Measurements from ENCODE around the gene RABGAP1L.
"Not testable (repeated sequence)": the region's sequence is repeated elsewhere in the genome, so short reads cannot be mapped to it uniquely, and the experiment has no call there.

Gene RABGAP1L

GRCh38 chr1:174815036-174815435, 655.7 kb downstream of the RABGAP1L start:
- no peak for DNase-seq (ENCODE audit: low read depth)

DNA sequence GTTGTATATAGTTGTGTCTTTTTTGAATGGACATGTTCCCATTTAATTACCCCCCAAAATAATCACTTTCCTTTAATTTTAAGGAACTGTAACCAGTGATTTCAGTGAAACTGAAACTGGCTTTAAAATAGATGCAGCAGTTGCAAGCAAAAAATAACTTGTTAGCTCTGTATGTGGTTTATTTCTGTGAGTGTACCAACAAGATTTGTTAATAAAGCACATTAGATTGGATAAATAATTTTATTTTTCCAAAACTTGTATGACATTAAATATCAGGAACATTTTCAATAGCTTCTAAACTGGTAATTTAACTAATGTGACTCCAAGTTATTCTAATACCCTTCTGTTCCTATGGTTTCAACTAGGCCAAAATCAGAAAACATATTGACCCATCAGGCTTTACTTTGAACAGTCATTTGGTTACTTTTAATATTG, 656.2 kb downstream of the RABGAP1L start:
- DNase-seq (ENCODE audit: low read depth) = no peak

GRCh38 chr1:174816621-174817020, 657.3 kb downstream of the RABGAP1L start:
- not testable (repeated sequence) for DNase-seq (ENCODE audit: low read depth)

GRCh38 chr1:174818014-174818616, 658.8 kb downstream of the RABGAP1L start:
- DNase-seq (ENCODE audit: low read depth) = no peak

DNA sequence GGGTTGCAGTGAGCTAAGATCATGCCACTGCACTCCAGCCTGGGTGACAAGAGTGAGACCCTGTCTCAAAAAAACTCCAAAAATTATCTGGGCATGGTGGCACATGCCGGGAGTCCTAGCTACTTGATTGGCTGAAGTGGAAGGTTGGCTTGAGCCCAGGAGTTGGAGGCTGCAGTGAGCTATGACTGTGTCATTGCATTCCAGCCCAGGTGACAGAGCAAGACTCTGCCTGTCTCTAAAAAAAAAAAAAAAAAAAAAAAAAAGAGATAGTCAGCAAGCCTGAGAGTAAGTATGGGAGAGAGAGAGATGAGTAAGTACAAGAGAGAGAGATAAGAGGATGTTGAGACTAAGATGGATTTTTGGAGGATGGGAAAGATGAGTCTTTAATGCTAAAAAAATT, 659.6 kb downstream of the RABGAP1L start:
- no peak for DNase-seq (ENCODE audit: low read depth)

DNA sequence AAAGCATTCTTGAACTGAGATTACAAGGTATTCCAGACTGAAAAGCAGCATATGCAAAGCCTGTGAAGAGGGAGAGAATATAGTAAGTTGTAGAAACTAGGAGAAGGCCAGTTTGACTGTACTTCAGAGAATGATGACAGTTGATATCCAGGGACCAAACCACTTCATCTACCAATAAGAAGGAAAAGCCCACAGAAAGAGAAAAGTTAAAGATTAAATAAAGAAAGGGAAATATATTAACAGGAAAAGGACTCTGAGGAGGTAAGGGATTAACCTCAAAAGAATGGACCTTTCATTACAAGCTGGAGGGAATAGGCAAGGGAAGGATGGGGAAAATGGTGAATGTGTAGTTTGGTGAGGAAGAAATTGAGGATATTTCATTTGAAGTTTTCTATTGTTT, 660.3 kb downstream of the RABGAP1L start:
- no peak for DNase-seq (ENCODE audit: low read depth)

- DNase-seq (ENCODE audit: low read depth) = no peak
Observed at GRCh38 chr1:174825127-174825526, 665.8 kb downstream of the RABGAP1L start.

DNA sequence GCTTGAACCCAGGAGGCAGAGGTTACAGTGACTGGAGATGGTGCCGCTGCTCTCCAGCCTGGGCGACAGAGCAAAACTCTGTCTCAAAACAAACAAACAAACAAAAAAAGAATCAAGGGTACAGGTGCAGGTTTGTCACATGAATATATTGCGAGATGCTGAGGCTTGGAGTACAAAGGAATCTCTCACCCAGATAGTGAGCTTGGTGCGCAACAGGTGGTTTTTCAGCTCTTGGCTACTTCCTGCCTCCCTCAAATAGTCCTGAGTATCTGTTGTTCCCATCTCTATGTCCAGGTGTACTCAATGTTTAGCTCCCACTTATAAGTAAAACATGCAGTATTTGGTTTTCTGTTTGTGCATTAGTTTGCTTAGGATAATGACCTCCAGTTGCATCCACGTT, 666.5 kb downstream of the RABGAP1L start:
- no peak for DNase-seq (ENCODE audit: low read depth)

- DNase-seq (ENCODE audit: low read depth) = no peak
Observed at GRCh38 chr1:174828264-174828663, 668.9 kb downstream of the RABGAP1L start.

GRCh38 chr1:174829990-174830389, 670.7 kb downstream of the RABGAP1L start:
- DNase-seq (ENCODE audit: low read depth) = no peak

- DNase-seq (ENCODE audit: low read depth) = no peak
Observed at GRCh38 chr1:174836543-174836942, 677.2 kb downstream of the RABGAP1L start.

DNA sequence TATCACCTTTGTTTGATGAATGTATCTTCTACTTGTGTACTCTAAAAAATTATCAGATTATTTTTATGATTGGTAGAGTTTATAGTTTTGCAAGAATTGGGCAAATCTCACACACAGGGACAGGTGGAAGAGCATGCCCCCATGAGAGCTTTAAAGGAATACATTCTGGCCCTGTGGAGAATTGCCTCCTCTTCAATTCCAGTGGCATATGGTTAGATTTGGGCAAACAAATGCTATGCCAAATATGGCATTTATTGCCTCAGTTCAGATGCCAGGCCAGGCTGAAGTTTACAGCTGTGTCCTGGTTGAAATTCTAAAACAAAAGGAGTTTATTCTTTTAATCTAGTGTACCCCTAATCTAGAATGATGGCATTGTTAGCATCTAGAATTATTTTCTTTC, 678.1 kb downstream of the RABGAP1L start:
- DNase-seq (ENCODE audit: low read depth) = no peak

DNA sequence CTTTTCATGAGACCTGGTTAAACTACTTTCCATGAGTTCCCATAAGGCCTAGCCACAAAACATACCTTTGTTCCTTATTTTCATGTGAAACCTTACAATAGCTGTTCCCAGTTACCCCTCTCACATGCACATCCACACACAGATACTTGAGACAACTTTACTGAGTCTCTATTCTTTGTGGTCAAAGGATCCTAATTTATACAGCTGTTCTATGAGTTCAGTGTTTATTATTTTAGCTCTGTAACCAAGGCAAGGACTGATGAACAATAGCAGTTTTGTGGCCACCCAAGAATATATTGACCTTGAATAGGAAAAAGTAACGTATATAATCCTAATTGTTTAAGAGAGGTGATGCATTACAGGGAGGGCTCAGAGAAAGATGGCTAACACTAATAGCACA, 679.9 kb downstream of the RABGAP1L start:
- DNase-seq (ENCODE audit: low read depth) = no peak

- no peak for DNase-seq (ENCODE audit: low read depth)
Observed at GRCh38 chr1:174841747-174842146, 682.4 kb downstream of the RABGAP1L start.

DNA sequence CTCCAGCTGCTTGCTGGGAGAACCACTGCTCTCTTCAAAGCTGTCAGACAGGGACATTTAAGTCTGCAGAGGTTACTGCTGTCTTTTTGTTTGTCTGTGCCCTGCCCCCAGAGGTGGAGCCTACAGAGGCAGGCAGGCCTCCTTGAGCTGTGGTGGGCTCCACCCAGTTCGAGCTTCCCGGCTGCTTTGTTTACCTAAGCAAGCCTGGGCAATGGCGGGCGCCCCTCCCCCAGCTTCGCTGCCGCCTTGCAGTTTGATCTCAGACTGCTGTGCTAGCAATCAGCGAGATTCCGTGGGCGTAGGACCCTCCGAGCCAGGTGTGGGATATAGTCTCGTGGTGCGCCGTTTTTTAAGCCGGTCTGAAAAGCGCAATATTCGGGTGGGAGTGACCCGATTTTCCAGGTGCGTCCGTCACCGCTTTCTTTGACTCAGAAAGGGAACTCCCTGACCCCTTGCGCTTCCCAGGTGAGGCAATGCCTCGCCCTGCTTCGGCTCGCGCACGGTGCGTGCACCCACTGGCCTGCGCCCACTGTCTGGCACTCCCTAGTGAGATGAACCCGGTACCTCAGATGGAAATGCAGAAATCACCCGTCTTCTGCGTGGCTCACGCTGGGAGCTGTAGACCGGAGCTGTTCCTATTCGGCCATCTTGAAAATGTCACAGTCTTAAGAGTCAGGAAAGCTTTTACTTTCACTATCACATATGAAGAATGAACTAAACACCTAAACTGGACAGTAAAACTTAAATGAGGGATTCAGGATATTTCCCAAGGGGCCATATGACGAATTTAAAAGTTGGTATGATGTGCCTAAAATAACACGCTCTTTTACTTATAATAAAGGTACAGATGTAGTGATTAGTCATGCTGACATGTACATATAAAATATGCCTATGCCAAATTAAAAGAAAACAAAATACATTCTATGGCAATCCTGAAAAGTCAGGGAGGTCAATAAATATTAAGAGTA, 689.6 kb downstream of the RABGAP1L start:
- not testable (repeated sequence) for DNase-seq (ENCODE audit: low read depth)

DNA sequence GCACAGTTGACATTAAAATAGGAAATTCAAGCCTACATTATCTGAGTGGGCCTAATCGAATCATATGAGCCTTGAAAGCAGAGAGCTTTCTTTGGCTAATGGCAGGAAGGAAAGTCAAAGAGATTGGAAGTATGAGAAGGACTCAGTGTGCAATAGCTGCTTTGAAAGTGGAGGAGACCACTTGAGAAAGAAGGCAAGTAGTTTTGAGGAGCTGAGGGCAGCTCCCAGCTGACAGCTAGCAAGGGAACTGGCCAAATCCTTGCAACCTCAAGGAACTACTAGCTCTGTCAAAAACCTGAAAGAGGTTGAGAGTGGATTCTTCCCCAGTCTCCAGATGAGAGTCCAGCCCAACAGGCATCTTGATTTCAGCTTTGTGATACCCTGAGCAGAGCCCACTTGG, 691.4 kb downstream of the RABGAP1L start:
- DNase-seq (ENCODE audit: low read depth) = no peak

DNA sequence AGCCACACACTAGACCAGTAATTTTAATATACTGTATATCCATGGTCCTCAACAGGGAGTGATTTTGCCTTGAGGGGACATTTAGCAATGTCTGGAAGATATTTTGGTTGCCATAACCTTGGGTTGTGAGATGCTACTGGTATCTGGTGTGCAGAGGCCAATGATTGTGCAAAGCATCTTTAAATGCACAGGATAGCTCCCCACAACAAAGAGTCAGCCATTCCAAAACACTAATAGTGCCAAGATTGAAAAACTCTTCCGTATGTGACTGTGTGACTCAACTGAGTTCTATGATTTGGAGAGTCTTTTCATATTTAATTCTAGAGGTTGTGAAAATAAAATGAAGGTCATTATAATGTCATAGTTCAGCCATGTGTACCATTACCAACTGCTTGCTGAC, 699.0 kb downstream of the RABGAP1L start:
- DNase-seq (ENCODE audit: low read depth) = peak; percentile 10

- DNase-seq (ENCODE audit: low read depth) = no peak
Observed at GRCh38 chr1:174870319-174870718, 711.0 kb downstream of the RABGAP1L start.

DNA sequence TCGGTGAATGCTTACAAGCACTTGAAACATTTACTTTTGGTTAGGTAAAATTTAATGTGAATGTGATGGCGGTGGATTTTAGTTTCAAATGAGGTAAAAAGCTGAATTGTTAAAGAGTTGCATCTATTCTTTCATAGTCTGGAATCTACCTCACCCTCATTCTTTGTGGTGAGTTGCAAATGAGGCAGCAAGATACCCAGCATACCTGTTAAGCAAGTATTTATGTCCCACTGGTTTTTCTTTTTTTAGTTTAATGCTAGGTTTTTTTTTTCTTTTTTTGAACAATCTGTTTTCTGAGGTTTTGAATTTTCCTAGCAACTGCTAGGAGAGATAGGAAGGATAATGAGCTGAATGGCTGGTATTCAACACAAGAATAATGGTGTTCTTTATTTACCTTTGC, 712.6 kb downstream of the RABGAP1L start:
- DNase-seq (ENCODE audit: low read depth) = no peak

GRCh38 chr1:174872615-174873058, 713.3 kb downstream of the RABGAP1L start:
- DNase-seq (ENCODE audit: low read depth) = no peak

DNA sequence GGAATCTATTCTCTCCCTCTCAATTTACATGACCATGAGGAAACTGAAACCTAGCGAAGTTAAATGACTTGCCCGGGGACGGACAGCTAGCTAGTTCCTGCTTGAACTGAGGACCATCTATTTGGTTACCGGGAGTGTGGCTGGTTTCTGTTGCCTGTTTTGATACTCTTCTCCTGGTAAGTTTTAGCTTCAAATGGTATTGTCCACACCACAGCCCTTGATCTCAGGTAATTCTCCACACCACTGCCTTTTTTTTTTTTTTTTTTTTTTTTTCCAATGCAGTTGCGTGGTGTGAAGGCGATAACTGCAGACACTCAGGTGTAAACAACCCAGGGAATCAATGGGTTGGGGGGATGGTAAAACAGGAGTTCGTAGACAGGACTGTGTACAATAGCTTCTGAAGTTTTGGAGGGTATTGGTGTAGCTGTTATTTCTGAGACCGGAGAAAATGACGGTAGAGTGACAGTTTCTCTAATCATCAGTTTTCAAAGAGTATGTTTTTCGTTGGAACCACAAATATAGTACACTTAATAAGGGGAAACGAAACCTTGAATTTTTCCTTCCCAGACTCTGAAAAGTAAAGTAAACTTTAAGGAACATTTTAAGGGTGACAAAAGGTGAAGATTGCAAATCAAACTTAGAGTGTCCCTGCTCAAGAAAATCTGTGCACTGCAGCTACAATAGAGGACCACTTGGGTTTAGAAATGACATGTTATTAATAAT, 715.2 kb downstream of the RABGAP1L start:
- no peak for DNase-seq (ENCODE audit: low read depth)

GRCh38 chr1:174875306-174875705, 716.0 kb downstream of the RABGAP1L start:
- no peak for DNase-seq (ENCODE audit: low read depth)

Measured in fibroblast of gingiva (primary cell).